Large intestine (tissue), 3 donors: ENCODE measurements around the gene AMIGO2. TPM values are rescaled to one million over a fixed set of nuclear protein-coding genes. Genes with fewer than 3 reads are reported as not detected.
"Not testable (repeated sequence)": the region's sequence is repeated elsewhere in the genome, so short reads cannot be mapped to it uniquely, and the experiment has no call there.

Experiments used
- DNase-seq, 2 donors: peaks; one replicate each; pipeline versions ENCODE4 v3.0.0 to v3.0.0-alpha.2; 2013
- H3K27ac ChIP-seq: one replicate; pipeline ENCODE4 v1.5.1; 2013; ENCODE audit warnings: low read length
- H3K27me3 ChIP-seq: 2 replicates; pipeline ENCODE4 v1.6.1; 2013; ENCODE audit warnings: low read length; ENCODE audit not compliant: control insufficient read depth, insufficient read depth
- H3K36me3 ChIP-seq: 2 replicates; pipeline ENCODE4 v1.6.1; 2013; ENCODE audit warnings: low read length; ENCODE audit not compliant: control insufficient read depth, insufficient read depth
- H3K4me1 ChIP-seq: one replicate; pipeline ENCODE4 v1.6.1; 2013; ENCODE audit warnings: low read length; ENCODE audit not compliant: control insufficient read depth, insufficient read depth
- H3K4me3 ChIP-seq: one replicate; pipeline ENCODE4 v1.5.1; 2013; ENCODE audit warnings: low read length
- H3K9me3 ChIP-seq: one replicate; pipeline ENCODE4 v1.6.1; 2013; ENCODE audit warnings: mild to moderate bottlenecking, low read depth, low read length, moderate library complexity; ENCODE audit not compliant: control insufficient read depth
- WGBS: methylation state at CpG from one replicate; pipeline ENCODE4 v1.1.5; 2013; ENCODE audit warnings: low lambda C conversion rate; ENCODE audit not compliant: insufficient coverage; 5-methylcytosine and 5-hydroxymethylcytosine counted together
- polyA plus RNA-seq: library from polyadenylated mRNA; unstranded; fragments of 120-200 nt; gene quantifications from one replicate; pipeline ENCODE4 v1.2.1, GENCODE V29; 2013

AMIGO2 gene
- polyA plus RNA-seq, 1 donor: 19.6 TPM

GRCh38 chr12:47073951-47074350, 5.8 kb downstream of the AMIGO2 start:
- Histone ChIP-seq H3K27me3 (no peaks in the 10 kb centered on the region), H3K4me1 (peaks cover 3% of the 10 kb centered on the region), H3K9me3 (no peaks in the 10 kb centered on the region), H3K4me3 (no peak overlapping the region), H3K36me3 (peaks cover 4% of the 10 kb centered on the region), H3K27ac (no peak overlapping the region)
- DNase-seq: no peak
- 95% methylated on average over 2 of the region's 3 CpGs for WGBS

DNA sequence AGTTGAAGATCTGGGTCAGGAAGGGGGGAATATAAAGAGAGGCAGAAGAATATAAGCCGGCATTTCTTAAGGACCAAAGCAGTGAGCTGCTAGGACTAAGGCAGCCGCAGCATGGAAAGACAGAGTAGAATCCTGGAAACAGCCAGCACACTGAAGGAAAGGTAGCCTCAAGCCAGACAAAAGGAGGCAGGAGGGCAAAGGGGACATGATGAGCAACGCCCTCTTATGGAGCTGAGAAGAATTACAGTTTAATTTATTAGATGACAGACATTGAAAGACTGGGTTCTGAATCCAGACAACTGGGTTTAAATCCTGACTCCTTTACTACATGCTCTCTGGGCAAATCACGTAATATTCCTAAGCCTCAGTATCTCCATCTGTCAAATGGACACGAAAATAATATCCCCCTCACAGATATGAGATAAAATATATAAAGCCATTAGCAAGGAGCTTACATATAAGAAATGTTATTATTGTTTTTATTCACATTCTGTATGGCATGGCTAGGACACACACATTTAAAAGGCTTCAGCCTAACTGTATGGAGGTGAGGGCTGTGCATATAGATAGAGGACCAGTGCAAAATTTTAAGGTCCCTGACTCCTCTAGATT, 8.4 kb downstream of the AMIGO2 start:
- H3K4me1 ChIP-seq: no peaks in the 10 kb centered on the region
- no peaks in the 10 kb centered on the region for H3K36me3 ChIP-seq
- DNase-seq: no peak
- no peaks in the 10 kb centered on the region for H3K9me3 ChIP-seq
- no peaks in the 10 kb centered on the region for H3K27me3 ChIP-seq
- no peak overlapping the region for H3K4me3 ChIP-seq
- no peak overlapping the region for H3K27ac ChIP-seq
- WGBS: 49% methylated on average over 2 of the region's 5 CpGs

DNA sequence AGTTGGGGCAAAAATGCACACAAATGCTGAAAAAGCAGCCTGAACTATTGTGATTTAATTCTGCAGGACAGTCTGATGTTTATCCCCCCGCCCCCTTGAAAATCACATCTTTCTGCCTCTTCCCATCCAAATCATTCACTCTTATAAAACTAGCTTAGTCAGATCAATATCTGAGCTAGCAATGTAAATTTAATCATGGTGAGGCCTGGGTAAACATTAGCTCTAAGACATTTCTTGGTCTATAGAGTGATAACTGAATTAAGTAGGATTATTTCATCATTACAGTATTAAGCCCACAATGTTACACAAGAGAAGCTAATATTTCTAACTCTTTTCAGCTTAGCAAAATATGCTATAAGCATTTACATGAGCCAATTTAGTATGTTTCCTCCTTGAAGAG, 9.4 kb downstream of the AMIGO2 start:
- no CpG with 5 or more reads among the region's 1 CpG for WGBS
- no peaks in the 10 kb centered on the region for H3K36me3 ChIP-seq
- no peaks in the 10 kb centered on the region for H3K27me3 ChIP-seq
- H3K27ac ChIP-seq: no peak overlapping the region
- no peaks in the 10 kb centered on the region for H3K9me3 ChIP-seq
- H3K4me3 ChIP-seq: no peak overlapping the region
- DNase-seq: no peak
- H3K4me1 ChIP-seq: no peaks in the 10 kb centered on the region

GRCh38 chr12:47068539-47068938, 11.2 kb downstream of the AMIGO2 start:
- Histone ChIP-seq H3K36me3 (no peaks in the 10 kb centered on the region), H3K4me1 (no peaks in the 10 kb centered on the region), H3K27ac (no peak overlapping the region), H3K27me3 (no peaks in the 10 kb centered on the region), H3K4me3 (no peak overlapping the region), H3K9me3 (no peaks in the 10 kb centered on the region)
- no peak for DNase-seq
- WGBS: 100% methylated on average over 1 of the region's 6 CpGs

DNA sequence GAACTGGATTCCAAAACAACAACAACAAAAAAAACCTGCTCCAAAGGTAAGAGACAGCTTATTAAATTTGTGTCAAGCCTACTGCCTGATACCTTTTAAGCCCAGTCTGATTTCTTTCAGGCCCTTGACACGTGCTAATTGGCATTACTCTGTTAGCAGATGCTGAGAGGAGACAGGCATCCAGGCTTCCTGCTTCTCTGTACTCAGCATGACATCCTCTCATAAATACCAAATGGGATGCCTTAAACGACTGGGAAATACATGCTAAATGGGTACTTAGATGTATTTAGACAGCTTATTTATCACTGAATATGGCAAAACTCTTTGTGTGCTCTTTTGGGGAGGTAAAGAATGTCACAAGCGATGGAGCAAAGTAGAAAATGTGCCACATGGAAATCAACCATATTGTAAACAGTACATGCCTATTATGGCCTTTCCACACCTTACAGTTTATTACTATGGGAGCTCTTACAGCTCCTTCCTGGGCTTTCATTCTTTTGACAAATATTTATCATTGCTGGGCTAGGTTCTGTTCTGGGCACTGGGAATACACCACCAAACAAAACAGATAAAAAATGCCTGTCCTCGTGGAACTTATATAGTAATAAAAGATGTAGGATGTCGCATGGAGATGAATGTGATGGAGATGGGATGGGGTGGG, 11.9 kb downstream of the AMIGO2 start:
- DNase-seq: no peak
- H3K27ac ChIP-seq: no peak overlapping the region
- H3K4me1 ChIP-seq: no peaks in the 10 kb centered on the region
- no CpG with 5 or more reads among the region's 5 CpGs for WGBS
- H3K36me3 ChIP-seq: no peaks in the 10 kb centered on the region
- no peak overlapping the region for H3K4me3 ChIP-seq
- H3K9me3 ChIP-seq: no peaks in the 10 kb centered on the region
- H3K27me3 ChIP-seq: no peaks in the 10 kb centered on the region

DNA sequence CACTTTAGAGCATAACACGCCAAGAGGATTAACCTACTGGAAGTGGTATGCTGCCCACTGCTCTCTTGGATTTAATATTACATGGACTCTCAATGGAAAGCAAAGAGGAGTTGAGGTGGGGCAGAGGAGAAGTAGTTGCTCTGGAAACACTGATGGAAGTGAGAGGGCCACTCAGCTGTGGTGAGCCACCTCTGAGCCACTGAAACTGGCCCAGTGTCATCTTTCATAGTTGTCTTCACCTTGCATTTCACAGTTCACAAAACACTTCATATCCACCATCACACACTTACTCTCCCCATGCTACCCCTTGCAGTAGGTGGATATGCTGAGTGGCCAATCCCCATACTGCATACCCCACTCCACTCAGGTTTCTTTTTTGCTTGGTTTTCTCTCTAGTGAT, 12.6 kb downstream of the AMIGO2 start:
- Histone ChIP-seq H3K4me3 (no peak overlapping the region), H3K36me3 (no peaks in the 10 kb centered on the region), H3K27me3 (no peaks in the 10 kb centered on the region), H3K9me3 (no peaks in the 10 kb centered on the region), H3K27ac (no peak overlapping the region), H3K4me1 (no peaks in the 10 kb centered on the region)
- WGBS: 100% methylated on average over 1 of the region's 1 CpG
- no peak for DNase-seq

DNA sequence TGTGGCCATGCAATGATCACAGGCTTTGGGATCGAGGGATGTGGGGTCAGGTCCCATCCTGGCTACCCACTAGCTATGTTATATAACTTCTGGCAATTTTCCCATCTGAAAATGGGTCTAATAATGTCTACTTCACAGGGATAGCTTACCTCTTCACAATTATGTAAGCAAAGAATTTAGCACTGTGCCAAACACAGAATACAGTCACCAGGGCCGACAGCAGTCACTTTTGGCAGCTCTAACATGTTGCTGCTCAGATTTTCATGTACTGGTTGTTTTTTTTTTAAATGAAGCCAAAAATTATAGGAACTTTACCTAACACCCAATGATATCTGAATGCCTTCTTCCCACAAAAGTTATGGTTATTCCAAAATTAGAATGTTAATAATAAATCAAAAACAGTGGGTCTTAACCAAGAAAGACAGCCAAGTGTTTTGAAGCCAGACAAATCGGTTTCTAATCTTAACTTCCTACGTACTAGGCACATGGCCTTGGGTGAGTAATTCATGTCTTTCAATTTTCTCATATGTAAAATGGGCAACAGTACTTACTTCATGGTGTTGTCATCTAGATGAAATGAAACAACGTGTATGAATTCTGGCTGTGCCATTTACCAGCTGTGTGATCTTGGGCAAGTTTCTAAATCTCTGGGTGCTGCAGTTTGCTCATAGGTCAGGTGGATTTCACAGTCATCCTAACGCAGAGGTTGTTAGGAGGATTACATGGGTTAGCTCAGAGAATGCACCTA, 13.3 kb downstream of the AMIGO2 start:
- WGBS: 80% methylated on average over 1 of the region's 6 CpGs
- Histone ChIP-seq H3K36me3 (no peaks in the 10 kb centered on the region), H3K27me3 (no peaks in the 10 kb centered on the region), H3K4me1 (no peaks in the 10 kb centered on the region), H3K9me3 (no peaks in the 10 kb centered on the region), H3K4me3 (no peak overlapping the region), H3K27ac (no peak overlapping the region)
- DNase-seq: no peak

- Histone ChIP-seq H3K27me3 (no peaks in the 10 kb centered on the region), H3K27ac (no peak overlapping the region), H3K9me3 (no peaks in the 10 kb centered on the region), H3K4me3 (no peak overlapping the region), H3K36me3 (no peaks in the 10 kb centered on the region), H3K4me1 (no peaks in the 10 kb centered on the region)
- DNase-seq: no peak
- 60% methylated on average over 1 of the region's 1 CpG for WGBS
Measured at GRCh38 chr12:47065546-47065945, 14.2 kb downstream of the AMIGO2 start.

DNA sequence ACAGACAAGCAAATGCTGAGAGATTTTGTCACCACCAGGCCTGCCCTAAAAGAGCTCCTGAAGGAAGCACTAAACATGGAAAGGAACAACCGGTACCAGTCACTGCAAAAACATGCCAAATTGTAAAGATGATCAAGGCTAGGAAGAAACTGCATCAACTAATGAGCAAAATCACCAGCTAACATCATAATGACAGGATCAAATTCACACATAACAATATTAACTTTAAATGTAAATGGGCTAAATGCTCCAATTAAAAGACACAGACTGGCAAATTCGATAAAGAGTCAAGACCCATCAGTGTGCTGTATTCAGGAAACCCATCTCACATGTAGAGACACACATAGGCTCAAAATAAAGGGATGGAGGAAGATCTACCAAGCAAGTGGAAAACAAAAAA, 21.1 kb downstream of the AMIGO2 start:
- not testable (repeated sequence) for DNase-seq, H3K4me3 ChIP-seq, H3K36me3 ChIP-seq, H3K4me1 ChIP-seq, H3K27me3 ChIP-seq, H3K9me3 ChIP-seq, H3K27ac ChIP-seq
- no CpG with 5 or more reads among the region's 2 CpGs for WGBS

GRCh38 chr12:47056944-47057343, 22.8 kb downstream of the AMIGO2 start:
- not testable (repeated sequence) for DNase-seq, H3K9me3 ChIP-seq, H3K4me3 ChIP-seq, H3K27me3 ChIP-seq, H3K36me3 ChIP-seq, H3K27ac ChIP-seq, H3K4me1 ChIP-seq
- no CpG with 5 or more reads among the region's 12 CpGs for WGBS
